H7 (cell line): Measurements from ENCODE around the gene SMARCD3. TPM values are rescaled to one million over a fixed set of nuclear protein-coding genes. Genes with fewer than 3 reads are reported as not detected.

Source experiments
- DNase-seq: peaks from one replicate; pipeline ENCODE4 v3.0.0; 2012
- H3K27me3 ChIP-seq: 2 replicates; pipeline ENCODE4 v1.6.0; 2011; ENCODE audit warnings: mild to moderate bottlenecking, low read length; ENCODE audit not compliant: control insufficient read depth, insufficient read depth
- H3K36me3 ChIP-seq: replicated peaks from 2 replicates; pipeline ENCODE4 v1.5.1; 2011; ENCODE audit warnings: low read length; ENCODE audit not compliant: control insufficient read depth, insufficient read depth
- H3K4me3 ChIP-seq: 2 replicates; pipeline ENCODE4 v1.5.1; 2011; ENCODE audit warnings: low read depth, mild to moderate bottlenecking, control low read depth, low read length, moderate library complexity; ENCODE audit not compliant: insufficient read depth
- total RNA-seq: library from RNA; depleted of rRNA; stranded (reverse); fragments of >200 nt; shearing (Covaris generic); gene quantifications from 2 replicates; pipeline ENCODE4 v1.2.3, GENCODE V29; 2014

The SMARCD3 gene
- total RNA-seq, 1 experiment from 2014 or later: 23.6 TPM

DNA sequence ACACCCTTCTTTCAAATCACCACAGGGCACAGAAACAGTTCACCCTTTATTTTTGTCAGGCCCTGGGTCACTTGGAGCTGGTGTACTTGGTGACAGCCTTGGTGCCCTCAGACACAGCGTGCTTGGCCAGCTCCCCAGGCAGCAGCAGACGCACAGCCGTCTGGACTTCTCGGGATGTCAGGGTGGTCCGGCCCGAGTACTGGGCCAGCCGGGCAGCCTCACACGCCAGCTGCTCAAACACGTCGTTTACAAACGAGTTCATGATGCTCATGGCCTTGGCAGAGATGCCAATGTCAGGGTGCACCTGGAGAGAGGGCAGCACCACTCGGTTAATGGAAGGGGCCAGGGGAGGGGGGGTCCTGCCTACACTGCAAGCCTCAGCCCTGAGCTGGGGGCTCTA is 40.7 kb downstream of the SMARCD3 start:
- Histone ChIP-seq H3K4me3 (no peak overlapping the region), H3K27me3 (no peaks in the 10 kb centered on the region; the same call in 1 of the 2 replicates), H3K36me3 (no peaks in the 10 kb centered on the region)
- DNase-seq: peak; percentile 28

DNA sequence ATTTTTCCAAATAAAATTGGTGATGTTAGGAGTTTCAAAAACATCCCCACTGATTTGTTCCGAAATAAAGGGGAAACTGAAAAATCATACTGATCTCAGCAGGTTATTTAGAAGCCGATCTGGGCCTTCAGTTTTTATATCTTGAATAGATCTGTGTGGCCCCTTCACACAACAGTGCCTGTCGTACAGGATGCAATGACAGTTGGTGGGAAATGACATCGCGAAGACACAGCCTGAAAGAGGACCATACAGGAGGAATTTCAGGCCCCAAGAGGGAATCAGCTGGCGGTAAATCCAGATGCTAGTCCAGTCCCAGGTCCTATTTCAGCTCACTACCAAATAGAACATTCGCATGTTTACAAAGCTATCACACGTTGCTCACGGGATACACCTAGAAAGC is 41.2 kb downstream of the SMARCD3 start:
- Histone ChIP-seq H3K4me3 (no peak overlapping the region), H3K27me3 (no peaks in the 10 kb centered on the region; the same call in 1 of the 2 replicates), H3K36me3 (no peaks in the 10 kb centered on the region)
- peak; percentile 30 for DNase-seq

DNA sequence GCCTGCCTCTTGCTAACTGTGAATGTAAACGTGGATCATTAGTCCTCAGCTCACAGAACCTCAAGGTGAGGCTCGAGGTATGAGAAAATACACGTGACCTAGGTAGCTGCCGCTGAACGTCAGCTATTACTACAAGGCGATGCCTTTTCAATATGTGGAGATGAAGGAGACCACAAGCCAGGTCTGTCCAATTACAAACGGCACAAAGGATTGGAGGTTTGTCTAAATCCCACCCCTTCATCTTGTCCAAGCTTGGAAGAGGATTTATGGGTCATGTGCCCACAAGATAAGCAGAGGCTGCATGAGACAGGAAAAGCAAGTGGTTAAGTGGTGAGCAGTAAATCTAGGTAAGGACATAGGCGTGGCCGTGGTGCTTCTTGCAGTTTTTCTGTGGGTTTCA is 41.6 kb downstream of the SMARCD3 start:
- H3K27me3 ChIP-seq: no peaks in the 10 kb centered on the region; the same call in 1 of the 2 replicates
- H3K36me3 ChIP-seq: no peaks in the 10 kb centered on the region
- DNase-seq: no peak
- H3K4me3 ChIP-seq: no peak overlapping the region

GRCh38 chr7:151205730-151206129 is 42.8 kb downstream of the SMARCD3 start:
- DNase-seq: peak; percentile 44

GRCh38 chr7:151204383-151205032 is 44.0 kb downstream of the SMARCD3 start:
- peak; percentile 66 for DNase-seq
- no peak overlapping the region for H3K4me3 ChIP-seq
- no peaks in the 10 kb centered on the region; the same call in 1 of the 2 replicates for H3K27me3 ChIP-seq
- no peaks in the 10 kb centered on the region for H3K36me3 ChIP-seq

More at GRCh38 chr7:151205730-151206129, 42.8 kb downstream of the SMARCD3 start:
- Histone ChIP-seq H3K36me3 (no peaks in the 10 kb centered on the region), H3K4me3 (no peak overlapping the region), H3K27me3 (no peaks in the 10 kb centered on the region; the same call in 1 of the 2 replicates)

DNA sequence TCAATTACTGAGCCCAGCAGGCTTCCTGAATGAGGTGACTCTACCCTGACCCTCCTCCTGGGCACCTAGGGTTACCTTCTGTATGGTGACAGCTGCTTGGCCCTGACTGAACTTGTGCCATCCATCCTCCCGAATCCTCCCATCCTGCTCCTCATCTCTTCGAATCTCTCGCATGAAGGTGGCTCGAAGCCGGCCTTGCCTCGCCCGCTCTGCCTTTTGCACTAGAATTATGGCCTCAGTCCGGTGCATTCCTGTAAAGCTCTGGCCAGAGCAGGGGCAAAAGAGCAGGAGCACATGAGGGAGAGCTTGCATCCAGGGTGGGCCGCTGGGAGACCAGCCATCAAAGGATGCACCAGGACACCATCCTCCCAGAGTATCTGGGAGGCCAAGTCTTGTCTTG is 45.7 kb downstream of the SMARCD3 start:
- H3K27me3 ChIP-seq: no peaks in the 10 kb centered on the region; the same call in 1 of the 2 replicates
- no peak overlapping the region for H3K4me3 ChIP-seq
- no peaks in the 10 kb centered on the region for H3K36me3 ChIP-seq
- peak; percentile 32 for DNase-seq

DNA sequence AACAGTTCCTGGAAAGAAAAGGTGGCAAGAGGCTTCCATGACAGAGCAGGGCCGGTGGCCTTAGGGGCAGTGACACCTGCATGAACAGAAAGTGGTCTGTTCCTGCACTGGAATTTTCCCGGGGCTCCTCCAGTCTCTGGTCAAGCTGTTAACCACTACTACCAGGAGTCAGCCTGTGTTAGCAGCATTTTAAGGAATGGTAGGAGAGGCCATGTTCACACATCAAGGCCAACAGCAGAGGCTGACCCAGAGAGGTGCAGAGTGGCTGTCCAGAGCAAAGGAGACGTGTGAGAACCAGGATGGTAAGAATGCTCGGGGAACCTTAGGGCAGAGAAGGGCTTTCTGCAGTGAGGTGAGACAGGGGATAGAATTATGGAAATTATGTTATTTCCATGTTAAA is 46.7 kb downstream of the SMARCD3 start:
- Histone ChIP-seq H3K27me3 (no peaks in the 10 kb centered on the region; the same call in 1 of the 2 replicates), H3K4me3 (no peak overlapping the region), H3K36me3 (no peaks in the 10 kb centered on the region)
- peak; percentile 33 for DNase-seq

- Histone ChIP-seq H3K4me3 (no peak overlapping the region), H3K36me3 (no peaks in the 10 kb centered on the region), H3K27me3 (no peaks in the 10 kb centered on the region; the same call in 1 of the 2 replicates)
- DNase-seq: no peak
These were observed 47.1 kb downstream of the SMARCD3 start for GRCh38 chr7:151201344-151201743.

DNA sequence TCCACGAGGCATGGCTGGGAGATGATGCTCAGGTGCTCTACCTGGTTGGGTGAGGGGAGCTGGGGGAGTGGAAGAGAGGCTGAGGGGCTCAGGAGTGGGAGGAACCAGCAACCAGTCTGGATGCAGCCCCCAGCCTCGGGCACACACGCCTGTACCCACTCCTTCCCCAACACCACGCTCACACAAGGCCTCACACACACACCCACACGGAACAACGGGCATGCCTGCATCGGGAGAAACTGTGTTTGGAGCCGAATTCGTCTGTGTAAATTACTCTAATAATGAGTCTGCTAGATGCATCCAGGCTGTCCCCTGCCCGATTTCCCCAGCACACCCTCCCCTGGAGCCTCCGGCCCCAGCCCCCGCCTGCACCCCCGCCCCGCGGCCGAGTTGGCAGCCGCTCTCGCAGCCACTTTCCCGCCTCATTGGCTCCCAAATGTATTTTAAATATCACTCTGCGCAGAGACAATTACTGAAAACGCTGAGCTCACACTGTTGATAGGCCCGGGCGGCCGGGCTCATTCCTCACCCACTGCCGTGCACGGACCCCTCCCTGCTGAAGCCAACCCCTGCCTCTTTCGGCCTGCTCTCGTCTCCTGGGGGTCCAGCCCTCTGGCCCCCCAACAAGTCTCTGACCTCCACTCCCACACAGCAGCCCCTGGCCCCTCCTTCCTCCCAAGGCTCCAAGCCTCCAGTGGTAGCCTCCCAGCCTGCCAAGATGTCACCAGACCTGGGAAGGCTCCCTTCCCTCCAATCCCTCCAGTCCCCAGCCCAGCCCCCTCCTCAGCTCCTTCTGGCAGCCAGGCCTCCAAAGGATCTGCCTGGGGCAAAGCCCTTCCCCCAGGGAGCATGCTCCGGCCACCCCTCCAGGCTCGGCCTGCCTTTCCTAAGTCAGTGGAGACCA is 49.3 kb downstream of the SMARCD3 start:
- peak; percentile 79 for DNase-seq
- no peaks in the 10 kb centered on the region; the same call in 1 of the 2 replicates for H3K27me3 ChIP-seq

GRCh38 chr7:151197932-151198331 is 50.6 kb downstream of the SMARCD3 start:
- no peak for DNase-seq
- Histone ChIP-seq H3K4me3 (no peak overlapping the region), H3K36me3 (no peaks in the 10 kb centered on the region), H3K27me3 (no peaks in the 10 kb centered on the region; the same call in 1 of the 2 replicates)

More for the DNA sequence above, 49.3 kb downstream of the SMARCD3 start:
- Histone ChIP-seq H3K4me3 (no peak overlapping the region), H3K36me3 (no peaks in the 10 kb centered on the region)

DNA sequence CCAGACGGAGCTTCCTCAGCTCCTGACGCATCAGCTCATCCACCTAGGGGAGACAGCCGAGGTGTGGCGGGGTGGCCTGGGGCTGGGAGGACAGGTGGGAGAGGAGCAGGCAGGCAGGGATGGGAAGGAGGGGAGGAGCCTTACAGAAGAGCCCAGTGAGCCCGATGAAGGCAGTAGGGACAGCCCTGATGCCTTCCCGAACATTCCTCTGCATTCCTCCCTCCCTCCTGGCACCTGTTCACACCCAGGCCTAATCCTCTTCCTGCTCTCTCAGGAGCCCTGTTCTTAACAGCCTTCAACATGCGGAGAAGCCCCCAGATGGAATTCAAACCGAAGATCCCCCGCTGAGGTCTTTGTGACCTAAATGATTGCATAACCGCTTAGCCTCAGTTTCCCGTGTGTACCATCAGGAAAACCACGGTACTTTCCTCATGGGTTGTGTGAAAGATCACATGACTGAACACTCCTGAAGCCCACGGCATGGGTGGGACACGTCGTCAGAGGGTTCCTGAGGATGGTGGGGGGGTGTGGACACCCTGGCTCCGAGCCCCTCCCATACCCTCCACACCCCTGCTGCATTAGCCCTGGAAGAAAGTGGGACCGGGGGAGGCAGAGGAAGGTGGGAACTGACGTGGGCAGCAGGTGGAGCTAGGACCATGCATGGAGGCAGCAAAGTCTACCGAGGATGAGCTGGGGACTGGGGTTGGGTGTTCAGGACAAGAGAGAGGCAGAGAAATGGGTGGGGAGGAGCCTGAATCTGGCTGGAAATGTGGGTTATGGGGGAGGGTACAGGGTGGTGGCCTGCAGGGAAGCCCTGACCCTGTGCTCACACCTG is 52.7 kb downstream of the SMARCD3 start:
- DNase-seq: peak; percentile 85
- H3K27me3 ChIP-seq: no peaks in the 10 kb centered on the region; the same call in 1 of the 2 replicates
- no peak overlapping the region for H3K4me3 ChIP-seq
- no peaks in the 10 kb centered on the region for H3K36me3 ChIP-seq

GRCh38 chr7:151194188-151194587 is 54.3 kb downstream of the SMARCD3 start:
- Histone ChIP-seq H3K36me3 (no peaks in the 10 kb centered on the region), H3K4me3 (no peak overlapping the region), H3K27me3 (peaks cover 3% of the 10 kb centered on the region; the same call in 1 of the 2 replicates)
- peak; percentile 43 for DNase-seq

DNA sequence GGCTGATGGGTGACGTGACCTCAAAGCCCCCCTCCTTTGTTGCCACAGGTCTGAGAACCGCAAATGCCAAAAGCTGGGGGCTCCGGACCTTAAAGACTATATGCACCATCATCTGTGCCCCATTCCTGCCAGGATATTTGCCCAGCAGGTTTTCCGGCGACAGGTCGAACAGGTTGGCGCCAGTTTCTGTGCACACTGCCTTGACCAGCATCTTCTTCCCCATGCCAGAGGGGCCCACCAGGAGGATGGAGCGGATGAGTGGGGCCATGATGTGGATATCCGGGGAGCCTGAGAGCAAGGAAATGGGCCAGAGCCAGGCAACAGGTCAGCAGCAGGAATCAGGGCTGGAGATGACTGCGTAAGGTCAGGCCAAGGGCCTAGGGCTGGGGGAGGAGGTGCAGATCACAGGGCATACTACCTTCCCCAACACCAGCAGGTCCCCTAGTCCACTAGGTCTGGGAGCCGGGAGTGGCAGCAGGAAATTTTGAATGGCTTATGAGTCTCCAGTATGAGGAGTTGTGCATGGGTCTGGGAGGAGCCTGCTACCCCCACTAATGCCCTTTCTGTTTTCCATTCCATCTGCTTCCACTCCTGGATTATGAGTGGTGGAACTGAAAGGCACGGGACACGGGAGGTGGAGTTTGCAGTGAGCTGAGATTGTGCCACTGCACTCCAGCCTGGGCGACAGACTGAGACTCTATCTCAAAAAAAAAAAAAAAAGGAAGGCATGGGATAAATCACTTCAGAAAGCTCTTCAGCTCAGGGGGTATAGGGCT is 55.1 kb downstream of the SMARCD3 start:
- peaks cover 3% of the 10 kb centered on the region; the same call in 1 of the 2 replicates for H3K27me3 ChIP-seq
- H3K4me3 ChIP-seq: no peak overlapping the region
- peak; percentile 26 for DNase-seq
- no peaks in the 10 kb centered on the region for H3K36me3 ChIP-seq
